ENCODE data around the gene CABLES1. TPM values are rescaled to one million over a fixed set of nuclear protein-coding genes. Genes with fewer than 3 reads are reported as not detected.
"Not testable (repeated sequence)": the region's sequence is repeated elsewhere in the genome, so short reads cannot be mapped to it uniquely, and the experiment has no call there.

CABLES1 gene
- total RNA-seq, 2 donors from 2014 or later = 9.9 to 16.7 TPM

- peaks cover 13% of the 10 kb centered on the region for H3K4me1 Mint-ChIP-seq
- Histone ChIP-seq H3K9me3 (ENCODE audit: control insufficient read depth, low read length) (no peaks in the 10 kb centered on the region), H3K36me3 (ENCODE audit: control insufficient read depth, insufficient read depth, low read length) (peaks cover 5% of the 10 kb centered on the region), H3K27me3 (ENCODE audit: control insufficient read depth, insufficient read depth, low read length, poor library complexity, severe bottlenecking) (no peaks in the 10 kb centered on the region), H3K27ac (ENCODE audit: low read depth, low read length) (no peak overlapping the region), H3K4me3 (ENCODE audit: low read length) (no peak overlapping the region), H3K4me1 (ENCODE audit: control insufficient read depth, insufficient read depth, low read length) (no peaks in the 10 kb centered on the region), H3K9ac (ENCODE audit: extremely low read depth, low read length, poor library complexity, severe bottlenecking) (no peak overlapping the region)
- H3K27ac Mint-ChIP-seq = peak overlapping the region; percentile 66
- H3K9me3 Mint-ChIP-seq = no peaks in the 10 kb centered on the region
- 86 to 96% methylated on average over 5 to 10 of the region's 10 CpGs for WGBS, 2 experiments (ENCODE audit: insufficient coverage in 1 of 2, insufficient read length in 1 of 2)
- no peaks in the 10 kb centered on the region for H3K27me3 Mint-ChIP-seq (ENCODE audit: insufficient read depth)
- H3K36me3 Mint-ChIP-seq (ENCODE audit: low read depth) = peaks cover 46% of the 10 kb centered on the region
- DNase-seq = no peak
- TF ChIP-seq, protein P1, sequence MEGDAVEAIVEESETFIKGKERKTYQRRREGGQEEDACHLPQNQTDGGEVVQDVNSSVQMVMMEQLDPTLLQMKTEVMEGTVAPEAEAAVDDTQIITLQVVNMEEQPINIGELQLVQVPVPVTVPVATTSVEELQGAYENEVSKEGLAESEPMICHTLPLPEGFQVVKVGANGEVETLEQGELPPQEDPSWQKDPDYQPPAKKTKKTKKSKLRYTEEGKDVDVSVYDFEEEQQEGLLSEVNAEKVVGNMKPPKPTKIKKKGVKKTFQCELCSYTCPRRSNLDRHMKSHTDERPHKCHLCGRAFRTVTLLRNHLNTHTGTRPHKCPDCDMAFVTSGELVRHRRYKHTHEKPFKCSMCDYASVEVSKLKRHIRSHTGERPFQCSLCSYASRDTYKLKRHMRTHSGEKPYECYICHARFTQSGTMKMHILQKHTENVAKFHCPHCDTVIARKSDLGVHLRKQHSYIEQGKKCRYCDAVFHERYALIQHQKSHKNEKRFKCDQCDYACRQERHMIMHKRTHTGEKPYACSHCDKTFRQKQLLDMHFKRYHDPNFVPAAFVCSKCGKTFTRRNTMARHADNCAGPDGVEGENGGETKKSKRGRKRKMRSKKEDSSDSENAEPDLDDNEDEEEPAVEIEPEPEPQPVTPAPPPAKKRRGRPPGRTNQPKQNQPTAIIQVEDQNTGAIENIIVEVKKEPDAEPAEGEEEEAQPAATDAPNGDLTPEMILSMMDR (conservative IDR thresholded peaks at IDR 0.05) = no peak
- no peak overlapping the region for H3K4me3 Mint-ChIP-seq
Observed at GRCh38 chr18:23239885-23240608, 104.8 kb downstream of the CABLES1 start.

DNA sequence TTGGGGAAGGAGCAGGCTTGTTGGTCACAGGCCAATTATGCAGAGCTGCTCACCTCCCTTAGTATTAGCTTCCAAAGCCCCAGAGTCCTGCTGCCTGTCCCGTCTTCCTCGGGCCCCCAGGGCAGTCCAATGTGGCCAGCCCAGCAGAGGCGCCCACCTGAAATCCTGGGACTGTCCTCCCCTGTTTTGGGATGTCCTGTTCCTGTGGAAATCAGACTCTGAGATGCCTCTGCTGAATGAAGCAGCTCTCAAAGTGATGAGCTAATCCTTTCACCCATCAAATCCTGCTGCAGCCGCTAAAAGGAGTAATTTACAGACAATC lies 105.3 kb downstream of the CABLES1 start:
- Mint-ChIP-seq H3K4me1 (peaks cover 13% of the 10 kb centered on the region), H3K27ac (no peak overlapping the region)

GRCh38 chr18:23241833-23242496 lies 106.7 kb downstream of the CABLES1 start:
- H3K4me3 Mint-ChIP-seq; H3K27ac Mint-ChIP-seq; H3K4me1 ChIP-seq (ENCODE audit: control insufficient read depth, insufficient read depth, low read length); H3K27me3 Mint-ChIP-seq (ENCODE audit: insufficient read depth); H3K36me3 ChIP-seq (ENCODE audit: control insufficient read depth, insufficient read depth, low read length); H3K9ac ChIP-seq (ENCODE audit: extremely low read depth, low read length, poor library complexity, severe bottlenecking); DNase-seq; H3K27me3 ChIP-seq (ENCODE audit: control insufficient read depth, insufficient read depth, low read length, poor library complexity, severe bottlenecking); H3K27ac ChIP-seq (ENCODE audit: low read depth, low read length); H3K9me3 ChIP-seq (ENCODE audit: control insufficient read depth, low read length); H3K9me3 Mint-ChIP-seq; H3K4me3 ChIP-seq (ENCODE audit: low read length): not testable (repeated sequence)
- peaks cover 13% of the 10 kb centered on the region for H3K4me1 Mint-ChIP-seq
- peaks cover 50% of the 10 kb centered on the region for H3K36me3 Mint-ChIP-seq (ENCODE audit: low read depth)
- WGBS, 2 experiments (ENCODE audit: insufficient coverage in 1 of 2, insufficient read length in 1 of 2) = 88 to 93% methylated on average over 7 to 11 of the region's 11 CpGs

More for the DNA sequence above, 105.3 kb downstream of the CABLES1 start:
- H3K27me3 Mint-ChIP-seq (ENCODE audit: insufficient read depth) = no peaks in the 10 kb centered on the region
- H3K9ac ChIP-seq (ENCODE audit: extremely low read depth, low read length, poor library complexity, severe bottlenecking) = no peak overlapping the region
- H3K9me3 Mint-ChIP-seq = no peaks in the 10 kb centered on the region
- no peaks in the 10 kb centered on the region for H3K27me3 ChIP-seq (ENCODE audit: control insufficient read depth, insufficient read depth, low read length, poor library complexity, severe bottlenecking)
- DNase-seq = peak; percentile 56
- H3K4me1 ChIP-seq (ENCODE audit: control insufficient read depth, insufficient read depth, low read length) = no peaks in the 10 kb centered on the region
- H3K36me3 Mint-ChIP-seq (ENCODE audit: low read depth) = peaks cover 47% of the 10 kb centered on the region
- peaks cover 5% of the 10 kb centered on the region for H3K36me3 ChIP-seq (ENCODE audit: control insufficient read depth, insufficient read depth, low read length)
- H3K27ac ChIP-seq (ENCODE audit: low read depth, low read length) = no peak overlapping the region
- H3K4me3 Mint-ChIP-seq = no peak overlapping the region
- TF ChIP-seq, protein P1 (conservative IDR thresholded peaks at IDR 0.05) = no peak
- no peaks in the 10 kb centered on the region for H3K9me3 ChIP-seq (ENCODE audit: control insufficient read depth, low read length)
- 87 to 88% methylated on average over 4 of the region's 4 CpGs for WGBS, 2 experiments (ENCODE audit: insufficient coverage in 1 of 2, insufficient read length in 1 of 2)
- H3K4me3 ChIP-seq (ENCODE audit: low read length) = no peak overlapping the region
